MCF 10A (cell line): ENCODE measurements around the gene BNIP3. TPM values are rescaled to one million over a fixed set of nuclear protein-coding genes. Genes with fewer than 3 reads are reported as not detected.
A peak's percentile ranks its signal among the peaks of the same experiment; 100 is the strongest.

ENCODE experiments used
- BruUV-seq: library from RNA; stranded (reverse); fragments of 400-500 nt; replicated peaks from 2 replicates; lab custom pipeline; 2021; lab: Mats Ljungman, UMichigan
- CTCF ChIA-PET: fragments of 300-600 bp; sonication (Branson Sonifier 250); formaldehyde crosslinking; extraction: SDS; loops from one replicate; lab custom pipeline; 2021; ENCODE audit warnings: antibody characterized with exemption, inconsistent platforms; lab: Yijun Ruan, JAX
- POLR2A ChIA-PET: fragments of 300-600, 350-650 bp; sonication (Branson Sonifier 250); formaldehyde crosslinking; extraction: SDS; loops from one replicate; lab custom pipeline; 2020; ENCODE audit warnings: antibody characterized with exemption, inconsistent platforms; lab: Yijun Ruan, JAX
- DNase-seq: peaks from one replicate; pipeline ENCODE4 v3.0.0-alpha.2; 2018; ENCODE audit not compliant: unreplicated experiment
- H3K27ac Mint-ChIP-seq: one replicate; pipeline ENCODE4 v1.8.0; 2022; ENCODE audit warnings: mild to moderate bottlenecking, low read depth, mixed read lengths; ENCODE audit not compliant: unreplicated experiment
- H3K27me3 Mint-ChIP-seq: one replicate; pipeline ENCODE4 v1.8.0; 2022; ENCODE audit warnings: mixed read lengths; ENCODE audit not compliant: insufficient read depth, unreplicated experiment
- H3K36me3 Mint-ChIP-seq: one replicate; pipeline ENCODE4 v1.8.0; 2022; ENCODE audit warnings: mild to moderate bottlenecking, moderate library complexity, mixed read lengths; ENCODE audit not compliant: insufficient read depth, unreplicated experiment
- H3K4me1 Mint-ChIP-seq: one replicate; pipeline ENCODE4 v1.8.0; 2022; ENCODE audit warnings: mixed read lengths; ENCODE audit not compliant: insufficient read depth, unreplicated experiment
- H3K4me3 Mint-ChIP-seq: one replicate; pipeline ENCODE4 v1.8.0; 2022; ENCODE audit warnings: mild to moderate bottlenecking, moderate library complexity, mixed read lengths; ENCODE audit not compliant: unreplicated experiment
- H3K9me3 Mint-ChIP-seq: one replicate; pipeline ENCODE4 v1.8.0; 2022; ENCODE audit warnings: mixed read lengths; ENCODE audit not compliant: unreplicated experiment
- intact Hi-C: fragments of 100-400 bp; cut with micrococcal nuclease; formaldehyde crosslinking; loops from 2 replicates; pipeline ENCODE4 v1.14.1; 2022
- total RNA-seq: library from RNA; stranded (reverse); gene quantifications from 2 replicates; pipeline ENCODE4 v1.2.3, GENCODE V29; 2022
- TF ChIP-seq, protein P1 (sequence below): fragments of 200-600 bp; IDR thresholded peaks from one replicate; pipeline ENCODE4 v1.8.0; 2022; ENCODE audit warnings: antibody characterized with exemption, mild to moderate bottlenecking; ENCODE audit not compliant: unreplicated experiment

Gene BNIP3
- total RNA-seq, 1 experiment from 2014 or later = 47.0 TPM

- no peak overlapping the region for H3K4me3 Mint-ChIP-seq
- no TSS peak for BruUV-seq
- POLR2A ChIA-PET = no interaction called here
- no peaks in the 10 kb centered on the region for H3K27me3 Mint-ChIP-seq
- H3K9me3 Mint-ChIP-seq = no peaks in the 10 kb centered on the region
- TF ChIP-seq, protein P1, sequence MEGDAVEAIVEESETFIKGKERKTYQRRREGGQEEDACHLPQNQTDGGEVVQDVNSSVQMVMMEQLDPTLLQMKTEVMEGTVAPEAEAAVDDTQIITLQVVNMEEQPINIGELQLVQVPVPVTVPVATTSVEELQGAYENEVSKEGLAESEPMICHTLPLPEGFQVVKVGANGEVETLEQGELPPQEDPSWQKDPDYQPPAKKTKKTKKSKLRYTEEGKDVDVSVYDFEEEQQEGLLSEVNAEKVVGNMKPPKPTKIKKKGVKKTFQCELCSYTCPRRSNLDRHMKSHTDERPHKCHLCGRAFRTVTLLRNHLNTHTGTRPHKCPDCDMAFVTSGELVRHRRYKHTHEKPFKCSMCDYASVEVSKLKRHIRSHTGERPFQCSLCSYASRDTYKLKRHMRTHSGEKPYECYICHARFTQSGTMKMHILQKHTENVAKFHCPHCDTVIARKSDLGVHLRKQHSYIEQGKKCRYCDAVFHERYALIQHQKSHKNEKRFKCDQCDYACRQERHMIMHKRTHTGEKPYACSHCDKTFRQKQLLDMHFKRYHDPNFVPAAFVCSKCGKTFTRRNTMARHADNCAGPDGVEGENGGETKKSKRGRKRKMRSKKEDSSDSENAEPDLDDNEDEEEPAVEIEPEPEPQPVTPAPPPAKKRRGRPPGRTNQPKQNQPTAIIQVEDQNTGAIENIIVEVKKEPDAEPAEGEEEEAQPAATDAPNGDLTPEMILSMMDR = no peak
- peaks cover 23% of the 10 kb centered on the region for H3K4me1 Mint-ChIP-seq
- CTCF ChIA-PET = interaction anchor here (0.7 to 1.8 kb wide), 3 partner anchors 10 to 216 kb away, joined by 3 to 10 read pairs (median 4); no protein-coding TSS in a partner anchor
- no peak for DNase-seq
- H3K36me3 Mint-ChIP-seq = peaks cover 10% of the 10 kb centered on the region
- intact Hi-C loops = no loop called here
- H3K27ac Mint-ChIP-seq = peak overlapping the region; percentile 84
These were observed 54.8 kb downstream of the BNIP3 start for GRCh38 chr10:131926743-131927595.

- ChIA-PET POLR2A (interaction anchor here (1.2 kb wide), 1 partner anchor 26 kb away, joined by 3 read pairs; no protein-coding TSS in a partner anchor), CTCF (interaction anchor here (0.6 to 1.8 kb wide), 4 partner anchors 11 to 217 kb away, joined by 3 to 10 read pairs (median 4); no protein-coding TSS in a partner anchor)
- TF ChIP-seq, protein P1 = no peak
- intact Hi-C loops = no loop called here
- H3K27me3 Mint-ChIP-seq = no peaks in the 10 kb centered on the region
- no peaks in the 10 kb centered on the region for H3K9me3 Mint-ChIP-seq
- peaks cover 10% of the 10 kb centered on the region for H3K36me3 Mint-ChIP-seq
- H3K4me3 Mint-ChIP-seq = no peak overlapping the region
- BruUV-seq = no TSS peak
- H3K27ac Mint-ChIP-seq = no peak overlapping the region
- peaks cover 27% of the 10 kb centered on the region for H3K4me1 Mint-ChIP-seq
- DNase-seq = no peak
These were observed 55.5 kb downstream of the BNIP3 start for GRCh38 chr10:131926253-131926652.

DNA sequence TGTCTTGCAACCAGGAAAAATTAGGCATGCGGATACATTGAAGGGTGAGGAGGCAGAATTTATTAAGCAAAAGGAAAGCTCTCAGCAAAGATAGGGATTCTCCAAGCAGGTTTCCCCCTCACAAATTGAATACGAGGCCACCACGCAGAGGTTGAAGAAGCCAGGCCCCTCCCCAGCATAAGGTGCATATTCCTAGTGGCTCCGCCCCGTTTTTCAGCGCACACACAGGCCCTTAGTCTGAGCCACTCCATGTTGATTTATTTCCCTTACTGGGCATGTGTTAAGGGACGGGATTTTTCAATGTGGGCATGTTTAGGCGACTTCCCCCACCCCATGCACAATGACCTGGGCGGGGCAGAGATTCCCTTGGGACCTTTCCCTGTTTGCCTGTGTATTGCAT lies 56.0 kb downstream of the BNIP3 start:
- CTCF ChIA-PET = interaction anchor here (0.6 to 1.8 kb wide), 3 partner anchors 40 to 140 kb away, joined by 3 to 10 read pairs (median 3); no protein-coding TSS in a partner anchor
- TF ChIP-seq, protein P1 = no peak

GRCh38 chr10:131925011-131925649 lies 56.6 kb downstream of the BNIP3 start:
- ChIA-PET POLR2A (interaction anchor here (0.6 to 1.2 kb wide), 2 partner anchors 25 to 48 kb away, joined by 3 read pairs; no protein-coding TSS in a partner anchor), CTCF (interaction anchor here (0.6 to 1.8 kb wide), 2 partner anchors 39 to 139 kb away, joined by 3 to 10 read pairs; no protein-coding TSS in a partner anchor)
- intact Hi-C loops = no loop called here
- BruUV-seq = no TSS peak
- TF ChIP-seq, protein P1 = no peak
- Mint-ChIP-seq H3K4me1 (peaks cover 31% of the 10 kb centered on the region), H3K27me3 (no peaks in the 10 kb centered on the region), H3K36me3 (peaks cover 10% of the 10 kb centered on the region), H3K4me3 (no peak overlapping the region), H3K9me3 (no peaks in the 10 kb centered on the region), H3K27ac (no peak overlapping the region)
- DNase-seq = no peak

More for the DNA sequence above, 56.0 kb downstream of the BNIP3 start:
- intact Hi-C loops = no loop called here
- Mint-ChIP-seq H3K4me1 (peaks cover 29% of the 10 kb centered on the region), H3K4me3 (no peak overlapping the region), H3K27me3 (no peaks in the 10 kb centered on the region), H3K9me3 (no peaks in the 10 kb centered on the region), H3K27ac (no peak overlapping the region), H3K36me3 (peaks cover 10% of the 10 kb centered on the region)
- POLR2A ChIA-PET = interaction anchor here (1.2 kb wide), 1 partner anchor 25 kb away, joined by 3 read pairs; no protein-coding TSS in a partner anchor
- BruUV-seq = no TSS peak
- no peak for DNase-seq
